Activated CD8-positive, alpha-beta T cell treated with anti-CD3 and anti-CD28 coated beads for 36 hours (primary cell): ENCODE data around the gene SNRNP40. TPM values are rescaled to one million over a fixed set of nuclear protein-coding genes. Genes with fewer than 3 reads are reported as not detected.

Experiments
- ATAC-seq: fragments of 200-7000 bp; cut with Tn5 transposase; one replicate; pipeline ENCODE4 v1.10.0; 2021; ENCODE audit warnings: mild to moderate bottlenecking, moderate library complexity
- CTCF ChIA-PET: fragments of 350-600 bp; sonication (Branson Sonifier 250); formaldehyde crosslinking; loops from one replicate; lab custom pipeline; 2021; ENCODE audit warnings: antibody characterized with exemption; lab: Charles Lee
- POLR2A ChIA-PET: fragments of 350-600 bp; sonication (Branson Sonifier 250); formaldehyde crosslinking; loops from one replicate; lab custom pipeline; 2021; ENCODE audit warnings: antibody characterized with exemption; lab: Charles Lee
- DNase-seq: peaks from one replicate; pipeline ENCODE4 v3.0.0-alpha.2; 2020
- H3K27ac Mint-ChIP-seq: one replicate; pipeline ENCODE4 v1.8.0; 2021; ENCODE audit warnings: mild to moderate bottlenecking, mixed read lengths
- H3K27me3 Mint-ChIP-seq: one replicate; pipeline ENCODE4 v1.8.0; 2021; ENCODE audit warnings: mixed read lengths
- H3K36me3 Mint-ChIP-seq: one replicate; pipeline ENCODE4 v1.8.0; 2021; ENCODE audit warnings: low read depth, mixed read lengths
- H3K4me1 Mint-ChIP-seq: one replicate; pipeline ENCODE4 v1.8.0; 2021; ENCODE audit warnings: low read depth, mixed read lengths
- H3K4me3 Mint-ChIP-seq: one replicate; pipeline ENCODE4 v1.8.0; 2021; ENCODE audit warnings: mild to moderate bottlenecking, moderate library complexity, mixed read lengths
- H3K9me3 Mint-ChIP-seq: one replicate; pipeline ENCODE4 v1.8.0; 2021; ENCODE audit warnings: mixed read lengths
- CTCF ChIP-seq: fragments of 200-600 bp; IDR thresholded peaks from one replicate; pipeline ENCODE4 v1.8.0; 2022; ENCODE audit warnings: antibody characterized with exemption, mild to moderate bottlenecking
- intact Hi-C: fragments of 100-400 bp; cut with micrococcal nuclease; formaldehyde crosslinking; loops from one replicate; pipeline ENCODE4 v1.10.0; 2022
- total RNA-seq, 2 experiments: library from RNA; stranded (reverse); gene quantifications; one replicate each; pipeline ENCODE4 v1.2.3, GENCODE V29; 2021

The SNRNP40 gene
- total RNA-seq, 2 experiments from 2014 or later: 98.6 to 102 TPM

GRCh38 chr1:31259746-31260145 lies 36.8 kb downstream of the SNRNP40 start:
- H3K36me3 Mint-ChIP-seq: peaks cover 40% of the 10 kb centered on the region
- CTCF ChIA-PET: interaction anchor here (0.7 kb wide), 1 partner anchor 98 kb away, joined by 4 read pairs; no protein-coding TSS in a partner anchor

GRCh38 chr1:31258581-31258980 lies 38.0 kb downstream of the SNRNP40 start:
- no peak overlapping the region for H3K27ac Mint-ChIP-seq
- no peak overlapping the region for H3K4me3 Mint-ChIP-seq
- H3K4me1 Mint-ChIP-seq: no peaks in the 10 kb centered on the region
- TF ChIP-seq CTCF: no peak
- DNase-seq (no peak), ATAC-seq (no peak)
- H3K36me3 Mint-ChIP-seq: peaks cover 36% of the 10 kb centered on the region
- H3K27me3 Mint-ChIP-seq: no peaks in the 10 kb centered on the region
- POLR2A ChIA-PET: no interaction called here
- intact Hi-C loops: no loop called here
- no peaks in the 10 kb centered on the region for H3K9me3 Mint-ChIP-seq
- CTCF ChIA-PET: no interaction called here

More at GRCh38 chr1:31259746-31260145, 36.8 kb downstream of the SNRNP40 start:
- Mint-ChIP-seq H3K4me1 (no peaks in the 10 kb centered on the region), H3K9me3 (no peaks in the 10 kb centered on the region), H3K27me3 (no peaks in the 10 kb centered on the region), H3K27ac (no peak overlapping the region), H3K4me3 (no peak overlapping the region)
- ATAC-seq: no peak
- no peak for TF ChIP-seq CTCF
- POLR2A ChIA-PET: interaction anchor here (1.4 kb wide), 1 partner anchor 36 kb away, joined by 3 read pairs; no protein-coding TSS in a partner anchor
- no peak for DNase-seq
- intact Hi-C loops: no loop called here

- intact Hi-C loops: no loop called here
- no peaks in the 10 kb centered on the region for H3K4me1 Mint-ChIP-seq
- H3K36me3 Mint-ChIP-seq: peaks cover 32% of the 10 kb centered on the region
- no peak for TF ChIP-seq CTCF
- ATAC-seq (no peak), DNase-seq (no peak)
- H3K27me3 Mint-ChIP-seq: no peaks in the 10 kb centered on the region
- H3K27ac Mint-ChIP-seq: no peak overlapping the region
- no peaks in the 10 kb centered on the region for H3K9me3 Mint-ChIP-seq
- CTCF ChIA-PET: no interaction called here
- H3K4me3 Mint-ChIP-seq: no peak overlapping the region
- POLR2A ChIA-PET: interaction anchor here (0.8 kb wide), 1 partner anchor 46 kb away, joined by 3 read pairs; no protein-coding TSS in a partner anchor
Observed at GRCh38 chr1:31257213-31257612, 39.4 kb downstream of the SNRNP40 start.

GRCh38 chr1:31249854-31250253 lies 46.7 kb downstream of the SNRNP40 start:
- H3K4me1 Mint-ChIP-seq: no peaks in the 10 kb centered on the region
- H3K27me3 Mint-ChIP-seq: no peaks in the 10 kb centered on the region
- H3K4me3 Mint-ChIP-seq: no peak overlapping the region
- ChIA-PET CTCF (interaction anchor here (1.6 kb wide), 1 partner anchor 16 kb away, joined by 4 read pairs; no protein-coding TSS in a partner anchor), POLR2A (no interaction called here)
- no peaks in the 10 kb centered on the region for H3K9me3 Mint-ChIP-seq
- no peak overlapping the region for H3K27ac Mint-ChIP-seq
- no peak for TF ChIP-seq CTCF
- no peaks in the 10 kb centered on the region for H3K36me3 Mint-ChIP-seq
- intact Hi-C loops: no loop called here
- no peak for ATAC-seq
- no peak for DNase-seq

- Mint-ChIP-seq H3K9me3 (no peaks in the 10 kb centered on the region), H3K27me3 (no peaks in the 10 kb centered on the region), H3K36me3 (no peaks in the 10 kb centered on the region), H3K4me3 (no peak overlapping the region), H3K4me1 (no peaks in the 10 kb centered on the region), H3K27ac (no peak overlapping the region)
- POLR2A ChIA-PET: interaction anchor here (0.8 kb wide), 1 partner anchor 1467 kb away, joined by 6 read pairs; no protein-coding TSS in a partner anchor
- CTCF ChIA-PET: interaction anchor here (1.1 to 1.6 kb wide), 2 partner anchors 14 to 66 kb away, joined by 3 to 4 read pairs; no protein-coding TSS in a partner anchor
- DNase-seq (no peak), ATAC-seq (no peak)
- intact Hi-C loops: no loop called here
- no peak for TF ChIP-seq CTCF
Observed at GRCh38 chr1:31248276-31248675, 48.3 kb downstream of the SNRNP40 start.
